ENCODE measurements around the gene C1QTNF6.

C1QTNF6 gene

DNA sequence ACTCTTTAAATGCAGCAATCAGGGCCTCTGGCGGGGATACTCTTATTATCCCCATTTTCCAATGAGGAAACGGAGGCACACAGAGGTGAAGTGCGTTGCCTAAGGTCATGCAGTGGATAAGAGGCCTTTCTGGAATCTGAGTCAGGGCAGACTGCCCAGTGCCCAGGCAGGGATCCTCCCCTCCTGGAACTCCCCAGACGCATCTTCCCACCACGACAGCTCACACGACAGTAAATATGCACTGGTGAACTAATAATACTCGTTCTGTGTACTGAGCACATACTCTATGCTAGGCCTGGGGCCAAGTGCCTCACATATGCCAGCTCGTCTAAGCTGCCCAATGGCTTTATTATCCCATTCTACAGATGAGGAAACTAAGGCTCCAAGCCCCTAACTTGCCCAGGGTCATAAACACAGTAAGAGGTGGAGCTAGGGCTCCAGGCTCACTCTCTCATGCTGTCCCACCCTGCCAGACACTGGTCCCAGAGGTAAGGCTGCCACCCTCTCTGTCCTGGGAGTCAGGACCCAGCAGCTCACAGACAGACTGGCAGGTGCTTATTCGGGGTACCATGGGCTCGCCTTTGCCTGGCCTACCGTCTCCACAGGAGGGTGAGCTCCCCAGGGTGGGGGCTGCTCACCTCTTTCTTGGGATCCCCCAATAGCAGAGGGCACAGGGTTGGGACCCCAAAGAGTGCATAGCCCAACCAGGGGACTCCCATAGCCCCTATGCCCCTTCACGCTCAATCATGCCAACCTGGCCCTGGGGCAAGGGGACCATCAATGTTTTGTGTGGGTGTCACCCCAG, 40.7 kb downstream of the C1QTNF6 start:
- no peak overlapping the region for H3K4me3 ChIP-seq (ENCODE audit: low read length)
- TF ChIP-seq, protein P1, sequence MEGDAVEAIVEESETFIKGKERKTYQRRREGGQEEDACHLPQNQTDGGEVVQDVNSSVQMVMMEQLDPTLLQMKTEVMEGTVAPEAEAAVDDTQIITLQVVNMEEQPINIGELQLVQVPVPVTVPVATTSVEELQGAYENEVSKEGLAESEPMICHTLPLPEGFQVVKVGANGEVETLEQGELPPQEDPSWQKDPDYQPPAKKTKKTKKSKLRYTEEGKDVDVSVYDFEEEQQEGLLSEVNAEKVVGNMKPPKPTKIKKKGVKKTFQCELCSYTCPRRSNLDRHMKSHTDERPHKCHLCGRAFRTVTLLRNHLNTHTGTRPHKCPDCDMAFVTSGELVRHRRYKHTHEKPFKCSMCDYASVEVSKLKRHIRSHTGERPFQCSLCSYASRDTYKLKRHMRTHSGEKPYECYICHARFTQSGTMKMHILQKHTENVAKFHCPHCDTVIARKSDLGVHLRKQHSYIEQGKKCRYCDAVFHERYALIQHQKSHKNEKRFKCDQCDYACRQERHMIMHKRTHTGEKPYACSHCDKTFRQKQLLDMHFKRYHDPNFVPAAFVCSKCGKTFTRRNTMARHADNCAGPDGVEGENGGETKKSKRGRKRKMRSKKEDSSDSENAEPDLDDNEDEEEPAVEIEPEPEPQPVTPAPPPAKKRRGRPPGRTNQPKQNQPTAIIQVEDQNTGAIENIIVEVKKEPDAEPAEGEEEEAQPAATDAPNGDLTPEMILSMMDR (conservative IDR thresholded peaks at IDR 0.05; ENCODE audit: low read length), result no peak

GRCh38 chr22:37146507-37147180, 41.4 kb downstream of the C1QTNF6 start:
- TF ChIP-seq, protein P1 (conservative IDR thresholded peaks at IDR 0.05; ENCODE audit: low read length), result no peak
- DNase-seq (ENCODE audit: low read depth), result no peak
- H3K4me3 ChIP-seq (ENCODE audit: low read length), result no peak overlapping the region

More for the DNA sequence above, 40.7 kb downstream of the C1QTNF6 start:
- peak; percentile 5 for DNase-seq (ENCODE audit: low read depth)

DNA sequence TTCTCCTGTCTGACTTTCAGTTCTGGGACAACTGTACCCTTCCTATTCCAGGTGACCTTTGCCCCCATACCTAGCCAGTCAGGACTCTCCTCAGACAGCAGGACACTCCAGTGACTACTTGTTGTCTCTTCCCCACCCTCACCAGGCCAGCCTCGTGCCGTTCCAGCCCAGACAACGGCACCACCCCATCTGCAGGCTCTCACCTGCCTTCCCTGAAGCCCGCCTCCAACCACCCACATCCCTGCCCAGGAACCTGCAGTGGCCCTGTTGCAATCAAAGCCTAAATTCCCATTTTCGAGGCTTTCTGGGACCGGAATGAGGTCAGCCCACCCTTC, 42.0 kb downstream of the C1QTNF6 start:
- no peak for DNase-seq (ENCODE audit: low read depth)
- no peak overlapping the region for H3K4me3 ChIP-seq (ENCODE audit: low read length)
- TF ChIP-seq, protein P1 (conservative IDR thresholded peaks at IDR 0.05; ENCODE audit: low read length), result no peak

DNA sequence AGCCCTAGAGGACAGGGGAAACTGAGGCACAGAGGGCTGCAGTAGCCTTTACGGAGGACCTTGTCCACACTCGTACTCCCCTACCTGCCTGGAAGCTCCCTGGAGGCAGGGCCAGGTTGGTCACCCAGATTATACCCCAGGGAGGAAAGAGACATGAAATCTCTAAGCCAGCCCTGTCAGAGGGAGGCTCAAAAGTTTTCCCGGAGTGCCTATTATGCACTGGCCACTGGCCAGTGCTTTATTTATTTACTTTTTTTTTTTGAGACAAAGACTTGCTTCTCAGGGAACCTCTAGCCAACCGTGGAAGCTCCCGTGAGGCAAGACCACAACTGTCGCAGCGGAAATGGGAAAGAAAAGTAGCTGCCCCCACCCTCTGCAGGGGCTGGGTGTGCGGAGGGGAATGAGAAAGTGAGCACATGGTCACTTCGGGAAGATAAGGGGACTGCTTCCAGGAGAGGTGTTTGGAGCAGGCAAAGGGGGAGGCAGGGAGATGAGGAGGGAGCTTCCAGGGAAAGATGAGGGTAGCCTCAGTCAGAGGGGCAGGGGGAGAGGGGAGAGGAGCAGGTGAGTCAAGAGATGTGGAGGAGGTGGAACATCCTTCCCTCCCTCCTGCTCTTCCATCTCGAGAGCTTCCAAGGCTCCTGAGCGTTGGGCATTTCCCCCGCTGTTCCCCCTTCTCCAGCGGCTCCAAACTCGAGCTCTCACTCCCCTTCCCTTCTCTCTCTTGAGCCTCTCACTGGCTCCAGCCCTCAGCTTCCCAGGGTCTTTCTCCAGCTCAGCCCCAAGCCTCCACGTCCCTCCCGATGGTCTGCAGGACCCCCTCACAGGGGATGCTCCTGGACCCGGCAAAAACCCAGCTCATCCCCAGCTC, 42.6 kb downstream of the C1QTNF6 start:
- TF ChIP-seq, protein P1 (conservative IDR thresholded peaks at IDR 0.05; ENCODE audit: low read length), result no peak
- DNase-seq (ENCODE audit: low read depth), result no peak
- H3K4me3 ChIP-seq (ENCODE audit: low read length), result no peak overlapping the region

- no peak overlapping the region for H3K4me3 ChIP-seq (ENCODE audit: low read length)
- TF ChIP-seq, protein P1 (conservative IDR thresholded peaks at IDR 0.05; ENCODE audit: low read length), result no peak
- DNase-seq (ENCODE audit: low read depth), result no peak
These were observed 43.9 kb downstream of the C1QTNF6 start for GRCh38 chr22:37144180-37144554.

DNA sequence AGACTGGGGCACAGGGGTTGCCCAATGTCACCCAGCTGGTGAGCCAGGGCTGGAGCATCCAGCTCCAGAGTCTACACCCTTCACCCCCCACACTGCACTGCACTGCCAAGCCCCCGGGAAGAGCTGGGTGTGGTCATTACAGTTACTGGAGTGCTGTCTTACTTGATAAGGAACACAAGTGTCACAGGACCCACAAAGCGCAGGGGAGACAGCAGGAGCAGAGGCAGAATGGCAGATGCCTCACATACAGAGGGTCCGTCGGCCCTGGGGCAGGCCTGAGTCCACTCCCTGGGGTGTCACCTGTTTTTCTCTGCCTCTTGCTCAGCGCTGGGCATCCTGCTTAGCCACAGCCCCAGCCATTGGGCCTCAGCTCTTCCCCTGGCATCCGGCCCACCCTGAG, 46.1 kb downstream of the C1QTNF6 start:
- TF ChIP-seq, protein P1 (conservative IDR thresholded peaks at IDR 0.05; ENCODE audit: low read length), result no peak
- no peak for DNase-seq (ENCODE audit: low read depth)
- H3K4me3 ChIP-seq (ENCODE audit: low read length), result no peak overlapping the region
